Neuronal stem cell (in vitro differentiated cells): ENCODE measurements around the gene NTN5.

ENCODE experiments used
- DNase-seq: peaks from one replicate; pipeline ENCODE4 v3.0.0-alpha.2; 2013; ENCODE audit warnings: low spot score
- H2AFZ ChIP-seq: one replicate; pipeline ENCODE4 v1.6.1; 2013; ENCODE audit warnings: mild to moderate bottlenecking, low read length, inconsistent platforms
- H2AK5ac ChIP-seq: 2 replicates; pipeline ENCODE4 v1.6.1; 2013; ENCODE audit warnings: low read depth, mild to moderate bottlenecking, inconsistent platforms, low read length, moderate library complexity, mixed read lengths
- H2BK120ac ChIP-seq: 2 replicates; pipeline ENCODE4 v1.6.1; 2013; ENCODE audit warnings: low read depth, mild to moderate bottlenecking, inconsistent platforms, low read length, moderate library complexity, mixed read lengths
- H2BK12ac ChIP-seq: one replicate; pipeline ENCODE4 v1.6.1; 2013; ENCODE audit warnings: low read length, inconsistent platforms
- H2BK15ac ChIP-seq: 2 replicates; pipeline ENCODE4 v1.6.1; 2013; ENCODE audit warnings: mild to moderate bottlenecking, low read length, inconsistent platforms, mixed read lengths
- H2BK5ac ChIP-seq: one replicate; pipeline ENCODE4 v1.6.1; 2013; ENCODE audit warnings: inconsistent platforms, mild to moderate bottlenecking, low read length, moderate library complexity
- H3K14ac ChIP-seq: one replicate; pipeline ENCODE4 v1.6.1; 2013; ENCODE audit warnings: low read length, inconsistent platforms
- H3K18ac ChIP-seq: 2 replicates; pipeline ENCODE4 v1.6.1; 2013; ENCODE audit warnings: low read length, inconsistent platforms
- H3K23ac ChIP-seq: 2 replicates; pipeline ENCODE4 v1.6.1; 2013; ENCODE audit warnings: low read depth, mild to moderate bottlenecking, mixed read lengths, low read length, inconsistent platforms; ENCODE audit not compliant: poor library complexity
- H3K27ac ChIP-seq: replicated peaks from 3 replicates; pipeline ENCODE4 v1.5.1; 2013; ENCODE audit warnings: low read length, inconsistent platforms
- H3K27me3 ChIP-seq, 3 experiments: 2 replicates each; pipeline ENCODE4 v1.6.1; 2013; ENCODE audit warnings: low read length in 3 of 3, mild to moderate bottlenecking in 2 of 3, inconsistent platforms in 1 of 3, low read depth in 1 of 3, mixed read lengths in 1 of 3, moderate library complexity in 1 of 3; ENCODE audit not compliant: control insufficient read depth in 3 of 3, insufficient read depth in 3 of 3
- H3K36me3 ChIP-seq, 2 donors: replicated peaks in 1 of 2; 2 replicates each; pipeline ENCODE4 v1.6.1; 2013; ENCODE audit warnings: low read length in 2 of 2; ENCODE audit not compliant: control insufficient read depth in 2 of 2, insufficient read depth in 2 of 2
- H3K4ac ChIP-seq: 2 replicates; pipeline ENCODE4 v1.6.1; 2013; ENCODE audit warnings: inconsistent platforms, mild to moderate bottlenecking, low read length, moderate library complexity
- H3K4me1 ChIP-seq, 2 donors: 1 replicate in 1 of 2; 2 replicates in 1 of 2; pipeline ENCODE4 v1.6.1; 2013; ENCODE audit warnings: low read length in 2 of 2, low read depth in 1 of 2; ENCODE audit not compliant: control insufficient read depth in 2 of 2, insufficient read depth in 1 of 2
- H3K4me2 ChIP-seq: one replicate; pipeline ENCODE4 v1.6.1; 2013; ENCODE audit warnings: mild to moderate bottlenecking, low read length, inconsistent platforms; ENCODE audit not compliant: insufficient read depth, poor library complexity, severe bottlenecking
- H3K4me3 ChIP-seq, 2 donors: 2 replicates each; pipeline ENCODE4 v1.5.1; 2013; ENCODE audit warnings: low read length in 2 of 2, mild to moderate bottlenecking in 2 of 2, inconsistent platforms in 1 of 2, moderate library complexity in 1 of 2
- H3K79me1 ChIP-seq: one replicate; pipeline ENCODE4 v1.6.1; 2013; ENCODE audit warnings: low read depth, mild to moderate bottlenecking, inconsistent platforms, low read length, moderate library complexity
- H3K9ac ChIP-seq: one replicate; pipeline ENCODE4 v1.6.1; 2013; ENCODE audit warnings: mild to moderate bottlenecking, low read depth, low read length, inconsistent platforms; ENCODE audit not compliant: poor library complexity
- H3K9me3 ChIP-seq, 2 donors: replicated peaks in 1 of 2; 2 replicates each; pipeline versions ENCODE3 to v1.6.1; 2013; ENCODE audit warnings: low read length in 2 of 2, mild to moderate bottlenecking in 2 of 2, inconsistent platforms in 1 of 2, low read depth in 1 of 2, mixed read lengths in 1 of 2, moderate library complexity in 1 of 2; ENCODE audit not compliant: control insufficient read depth in 2 of 2, insufficient read depth in 1 of 2
- H4K8ac ChIP-seq: one replicate; pipeline ENCODE4 v1.6.1; 2013; ENCODE audit warnings: low read depth, mild to moderate bottlenecking, inconsistent platforms, low read length, moderate library complexity
- H4K91ac ChIP-seq: one replicate; pipeline ENCODE4 v1.6.1; 2013; ENCODE audit warnings: low read length, low read depth, mild to moderate bottlenecking, inconsistent platforms; ENCODE audit not compliant: poor library complexity
- WGBS, 2 donors: extraction: QIAGEN DNeasy Blood & Tissue Kit; methylation state at CpG; one replicate each; pipeline ENCODE4 v1.1.7; 2013; ENCODE audit warnings: missing lambda C conversion rate in 2 of 2, mixed read lengths in 1 of 2; ENCODE audit not compliant: insufficient read length in 2 of 2, insufficient replicate concordance in 1 of 2; ENCODE audit errors: extremely low coverage in 2 of 2; 5-methylcytosine and 5-hydroxymethylcytosine counted together

The NTN5 gene

DNA sequence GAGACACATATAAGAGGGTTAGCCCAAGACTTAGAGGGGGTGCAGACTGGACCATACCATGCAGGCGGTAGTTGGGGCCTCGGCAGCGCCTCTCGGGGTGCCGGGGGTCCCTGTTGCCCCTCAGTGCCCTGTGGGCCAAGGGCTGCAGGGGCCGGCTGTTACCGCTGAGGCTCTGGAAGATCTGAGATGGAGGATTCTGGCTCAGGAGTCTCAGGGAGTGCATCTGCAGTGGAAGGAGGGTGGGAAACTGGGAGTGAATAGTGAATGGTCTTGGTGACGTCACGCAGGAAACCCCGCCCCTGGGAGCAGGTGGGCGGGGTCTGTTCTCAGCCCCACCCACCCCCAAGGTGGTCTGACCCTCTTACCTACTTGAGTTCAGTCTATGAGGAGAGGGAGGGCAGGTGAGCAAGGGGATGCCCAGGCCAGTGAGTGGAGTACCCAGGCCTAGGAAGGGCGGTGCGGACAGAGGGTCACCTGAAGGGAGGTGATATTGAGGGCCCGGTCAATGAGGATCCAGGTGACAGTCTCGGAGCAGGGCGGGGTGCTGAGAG is 33.9 kb downstream of the NTN5 start:
- H3K36me3 ChIP-seq: peaks cover 0 to 4% of the 10 kb centered on the region in 2 donors
- peak overlapping the region; percentile 46 for H3K9ac ChIP-seq
- H2BK15ac ChIP-seq: peak overlapping the region; percentile 19
- H3K4ac ChIP-seq: no peak overlapping the region
- no peak overlapping the region for H3K14ac ChIP-seq
- DNase-seq: no peak
- peak overlapping the region; percentile 65 for H2BK120ac ChIP-seq
- peaks cover 0 to 4% (median 0%) of the 10 kb centered on the region in 3 experiments for H3K27me3 ChIP-seq
- no peak overlapping the region for H3K4me2 ChIP-seq
- H4K91ac ChIP-seq: no peak overlapping the region
- H3K23ac ChIP-seq: no peak overlapping the region
- H3K27ac ChIP-seq: peak overlapping the region; percentile 59
- H2BK5ac ChIP-seq: no peak overlapping the region
- WGBS, 2 donors: no CpG with 5 or more reads among the region's 16 CpGs
- H3K9me3 ChIP-seq: peaks cover 0 to 3% of the 10 kb centered on the region in 2 donors
- peak overlapping the region; percentile 78 for H2BK12ac ChIP-seq
- H2AK5ac ChIP-seq: peak overlapping the region; percentile 62
- peak overlapping the region; percentile 53 for H3K18ac ChIP-seq
- no peaks in the 10 kb centered on the region for H3K79me1 ChIP-seq
- H2AFZ ChIP-seq: peak overlapping the region; percentile 77
- H4K8ac ChIP-seq: no peak overlapping the region
- peaks cover 16 to 26% of the 10 kb centered on the region in 2 donors for H3K4me1 ChIP-seq
- H3K4me3 ChIP-seq: peak overlapping the region in 1 of 2 donors; percentile 71

DNA sequence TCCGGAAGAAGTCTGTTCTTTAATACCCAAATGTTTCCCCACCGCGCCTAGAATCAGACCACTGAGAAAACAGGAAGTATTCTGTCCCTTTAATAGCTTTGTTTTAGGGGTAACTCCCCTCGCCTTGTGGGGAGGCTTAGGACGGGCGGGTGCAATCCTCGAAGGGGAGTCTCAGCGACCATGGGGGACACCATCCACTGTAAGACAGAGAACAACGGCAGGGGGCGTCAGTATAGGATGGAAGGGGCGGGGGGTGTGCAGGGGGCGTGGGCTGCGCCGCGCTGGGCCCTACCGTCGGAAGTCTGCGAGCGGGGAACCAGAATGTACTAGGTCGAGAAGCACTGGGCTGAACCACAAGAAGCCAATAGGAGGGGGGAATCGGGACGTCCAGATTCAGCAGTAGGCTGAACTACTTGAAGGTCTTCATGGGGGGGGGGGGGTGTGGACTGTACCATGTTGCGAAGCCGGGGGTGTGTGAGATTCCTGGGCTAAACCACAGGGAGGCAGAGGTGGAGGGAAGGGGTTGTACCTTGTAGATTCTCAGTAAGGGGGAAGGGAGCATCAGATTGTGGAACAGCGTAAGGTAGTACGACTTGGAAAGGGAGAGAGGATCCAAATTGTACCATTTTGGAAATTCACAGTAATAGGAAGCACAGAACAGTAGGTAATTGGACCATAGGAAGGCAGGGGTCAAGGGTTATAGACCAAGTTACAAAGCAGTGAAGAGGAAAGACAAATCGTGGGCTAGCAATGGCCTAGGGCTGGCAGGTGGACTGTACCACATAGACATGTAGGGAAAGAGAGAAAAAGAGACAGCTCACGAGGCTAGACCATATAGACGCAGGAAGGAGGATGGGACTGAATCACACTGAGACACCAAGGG is 34.6 kb downstream of the NTN5 start:
- Histone ChIP-seq H3K23ac (no peak overlapping the region), H4K8ac (no peak overlapping the region), H3K4me2 (peak overlapping the region; percentile 97), H3K9me3 (peaks cover 0 to 3% of the 10 kb centered on the region in 2 donors), H2BK5ac (no peak overlapping the region), H3K4me1 (peaks cover 20 to 29% of the 10 kb centered on the region in 2 donors), H3K14ac (no peak overlapping the region), H2BK15ac (peak overlapping the region; percentile 80), H3K4ac (no peak overlapping the region), H2AFZ (peak overlapping the region; percentile 77), H2BK120ac (no peak overlapping the region), H3K9ac (peak overlapping the region; percentile 46), H3K4me3 (peak overlapping the region; percentile 71), H3K27ac (peak overlapping the region; percentile 89), H2AK5ac (peak overlapping the region; percentile 62), H2BK12ac (peak overlapping the region; percentile 48), H4K91ac (no peak overlapping the region), H3K79me1 (no peaks in the 10 kb centered on the region), H3K27me3 (peaks cover 0 to 4% (median 0%) of the 10 kb centered on the region in 3 experiments), H3K36me3 (peaks cover under 1 to 7% of the 10 kb centered on the region in 2 donors), H3K18ac (peak overlapping the region; percentile 93)
- no CpG with 5 or more reads among the region's 29 CpGs for WGBS, 2 donors
- peak; percentile 90 for DNase-seq

DNA sequence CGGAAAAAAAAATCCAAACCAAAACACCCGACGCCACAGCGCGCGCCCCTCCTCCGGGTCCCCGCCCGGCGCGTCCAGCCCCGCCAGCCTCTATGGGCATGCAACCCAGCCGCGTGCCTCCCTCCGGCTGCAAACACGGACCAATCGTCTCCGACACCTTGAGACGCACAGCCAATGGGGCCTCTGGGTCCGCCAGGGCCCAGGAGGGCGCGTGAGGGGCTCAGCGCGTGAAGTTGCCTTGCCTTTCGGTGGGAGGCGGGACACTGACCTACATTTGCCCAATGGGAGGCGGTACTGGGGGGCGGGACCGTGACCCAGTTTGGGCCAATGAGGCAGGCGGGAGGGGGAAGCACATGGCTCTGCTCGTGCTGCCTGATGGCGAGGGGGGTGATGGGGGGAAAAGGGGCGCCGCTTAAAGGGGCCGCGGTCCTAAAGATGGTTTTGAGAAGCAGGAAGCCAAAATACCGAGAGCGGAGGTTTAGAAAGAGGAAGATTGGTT is 35.3 kb downstream of the NTN5 start:
- Histone ChIP-seq H2AK5ac (no peak overlapping the region), H3K79me1 (no peaks in the 10 kb centered on the region), H3K4me2 (peak overlapping the region; percentile 97), H3K27me3 (peaks cover 0 to 4% (median 0%) of the 10 kb centered on the region in 3 experiments), H2BK5ac (no peak overlapping the region), H3K14ac (no peak overlapping the region), H3K4ac (no peak overlapping the region), H3K4me1 (peaks cover 20 to 36% of the 10 kb centered on the region in 2 donors), H3K9ac (no peak overlapping the region), H4K91ac (no peak overlapping the region), H3K23ac (peak overlapping the region; percentile 3), H3K18ac (no peak overlapping the region), H2BK120ac (no peak overlapping the region), H3K4me3 (peak overlapping the region; percentile 71), H3K27ac (peak overlapping the region; percentile 89), H4K8ac (no peak overlapping the region), H3K9me3 (peaks cover 0 to 3% of the 10 kb centered on the region in 2 donors), H3K36me3 (peaks cover 5 to 9% of the 10 kb centered on the region in 2 donors), H2BK12ac (no peak overlapping the region), H2BK15ac (no peak overlapping the region), H2AFZ (peak overlapping the region; percentile 77)
- DNase-seq: peak; percentile 99
- no CpG with 5 or more reads among the region's 38 CpGs for WGBS, 2 donors
